ENCODE measurements around the gene RASA2.
A peak's percentile ranks its signal among the peaks of the same experiment; 100 is the strongest.
"Not testable (repeated sequence)": the region's sequence is repeated elsewhere in the genome, so short reads cannot be mapped to it uniquely, and the experiment has no call there.

RASA2 gene

DNA sequence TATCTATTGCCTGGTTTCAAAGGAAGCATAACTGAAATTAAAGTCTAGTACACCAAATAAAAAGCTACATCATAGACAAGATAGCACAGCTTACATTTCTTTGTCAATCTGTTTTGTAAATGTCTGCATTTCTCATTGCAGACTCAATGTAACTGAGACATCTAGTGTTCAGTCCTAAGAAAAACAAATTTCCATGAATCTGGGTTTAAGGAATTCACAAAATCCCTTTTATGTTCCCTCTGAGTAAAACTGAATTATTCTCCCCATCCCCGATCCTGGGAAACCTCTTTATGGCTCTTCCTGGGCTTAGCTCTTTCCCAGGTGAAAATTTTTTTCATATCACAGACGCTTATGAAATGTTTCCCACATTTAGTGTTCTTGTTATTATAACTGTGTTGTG lies 21.6 kb upstream of the RASA2 start:
- in situ Hi-C loops (cut with HindIII; ENCODE audit: low sequenced_read_pairs): no loop called here
- TF ChIP-seq, protein P1, sequence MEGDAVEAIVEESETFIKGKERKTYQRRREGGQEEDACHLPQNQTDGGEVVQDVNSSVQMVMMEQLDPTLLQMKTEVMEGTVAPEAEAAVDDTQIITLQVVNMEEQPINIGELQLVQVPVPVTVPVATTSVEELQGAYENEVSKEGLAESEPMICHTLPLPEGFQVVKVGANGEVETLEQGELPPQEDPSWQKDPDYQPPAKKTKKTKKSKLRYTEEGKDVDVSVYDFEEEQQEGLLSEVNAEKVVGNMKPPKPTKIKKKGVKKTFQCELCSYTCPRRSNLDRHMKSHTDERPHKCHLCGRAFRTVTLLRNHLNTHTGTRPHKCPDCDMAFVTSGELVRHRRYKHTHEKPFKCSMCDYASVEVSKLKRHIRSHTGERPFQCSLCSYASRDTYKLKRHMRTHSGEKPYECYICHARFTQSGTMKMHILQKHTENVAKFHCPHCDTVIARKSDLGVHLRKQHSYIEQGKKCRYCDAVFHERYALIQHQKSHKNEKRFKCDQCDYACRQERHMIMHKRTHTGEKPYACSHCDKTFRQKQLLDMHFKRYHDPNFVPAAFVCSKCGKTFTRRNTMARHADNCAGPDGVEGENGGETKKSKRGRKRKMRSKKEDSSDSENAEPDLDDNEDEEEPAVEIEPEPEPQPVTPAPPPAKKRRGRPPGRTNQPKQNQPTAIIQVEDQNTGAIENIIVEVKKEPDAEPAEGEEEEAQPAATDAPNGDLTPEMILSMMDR (IDR thresholded peaks at IDR 0.05; ENCODE audit: low read depth, low read length, missing control alignments): peak; percentile 8

DNA sequence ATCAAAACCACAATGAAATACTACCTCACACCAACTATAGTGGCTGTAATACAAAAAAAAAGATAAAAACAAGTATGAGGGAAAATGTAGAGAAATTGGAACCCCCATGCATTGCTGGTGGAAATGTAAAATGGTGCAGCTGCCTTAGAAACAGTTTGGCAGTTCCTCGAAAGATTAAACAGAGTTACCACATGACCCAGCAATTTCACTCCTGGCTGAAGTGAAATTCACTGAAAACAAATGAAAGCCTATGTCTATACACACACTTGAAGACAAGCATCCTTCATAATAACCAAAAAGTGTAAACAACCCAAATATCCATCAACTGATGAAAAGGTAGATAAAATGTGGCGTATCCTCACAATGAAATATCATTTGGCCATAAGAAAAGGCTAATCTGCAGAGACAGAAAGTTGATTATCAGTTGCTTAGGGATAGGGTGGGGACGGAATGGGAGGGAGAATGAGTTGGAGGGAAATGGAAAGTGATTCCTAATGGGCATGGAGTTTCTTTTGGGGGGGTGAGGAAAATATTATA lies 20.1 kb upstream of the RASA2 start:
- DNase-seq (ENCODE audit: low read depth): no peak
- no peak overlapping the region for H3K4me3 ChIP-seq (ENCODE audit: low read depth, low read length)
- TF ChIP-seq, protein P1 (IDR thresholded peaks at IDR 0.05; ENCODE audit: low read depth, low read length, missing control alignments): no peak
- in situ Hi-C loops (cut with HindIII; ENCODE audit: low sequenced_read_pairs): no loop called here

More for the DNA sequence above, 21.6 kb upstream of the RASA2 start:
- no peak overlapping the region for H3K4me3 ChIP-seq (ENCODE audit: low read depth, low read length)
- DNase-seq (ENCODE audit: low read depth): no peak

DNA sequence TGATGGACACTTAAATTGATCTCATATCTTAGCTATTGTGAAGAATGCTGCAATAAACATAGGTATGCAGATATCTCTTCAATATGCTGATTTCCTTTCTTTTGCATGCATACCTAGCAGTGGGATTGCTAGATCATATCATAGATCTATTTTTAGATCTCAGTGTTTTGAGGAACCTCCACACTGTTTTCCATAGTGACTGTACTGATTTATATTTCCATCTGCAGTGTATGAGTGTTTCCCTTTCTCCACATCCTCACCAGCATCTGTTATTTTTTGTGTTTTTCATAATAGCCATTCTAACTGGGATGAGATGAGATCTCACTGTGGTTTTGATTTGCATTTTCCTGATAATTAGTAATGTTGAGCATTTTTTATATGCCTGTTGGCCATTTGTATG lies 17.1 kb upstream of the RASA2 start:
- no peak overlapping the region for H3K4me3 ChIP-seq (ENCODE audit: low read depth, low read length)
- TF ChIP-seq, protein P1 (IDR thresholded peaks at IDR 0.05; ENCODE audit: low read depth, low read length, missing control alignments): no peak
- in situ Hi-C loops (cut with HindIII; ENCODE audit: low sequenced_read_pairs): no loop called here
- DNase-seq (ENCODE audit: low read depth): no peak

DNA sequence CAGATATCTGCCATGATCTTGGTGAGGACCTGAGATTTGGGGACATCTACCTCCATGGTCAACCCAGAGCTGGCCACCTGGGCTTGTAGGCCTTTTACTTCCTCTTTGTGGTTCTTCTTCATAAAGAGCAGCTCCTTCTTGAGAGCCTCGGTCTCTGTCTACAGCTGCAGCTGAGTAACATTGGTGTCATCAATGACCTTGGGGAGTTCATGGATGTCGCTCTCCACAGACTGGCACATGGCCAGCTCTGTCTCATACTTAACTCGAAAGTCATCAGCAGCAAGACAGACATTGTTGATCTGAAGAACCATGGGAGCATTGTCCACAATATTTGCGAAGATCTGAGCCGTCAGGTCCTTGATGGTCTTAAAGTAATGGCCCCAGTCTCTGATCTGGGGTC lies 15.7 kb upstream of the RASA2 start:
- TF ChIP-seq, protein P1 (IDR thresholded peaks at IDR 0.05; ENCODE audit: low read depth, low read length, missing control alignments): no peak
- no peak for DNase-seq (ENCODE audit: low read depth)
- in situ Hi-C loops (cut with HindIII; ENCODE audit: low sequenced_read_pairs): no loop called here
- H3K4me3 ChIP-seq (ENCODE audit: low read depth, low read length): no peak overlapping the region

DNA sequence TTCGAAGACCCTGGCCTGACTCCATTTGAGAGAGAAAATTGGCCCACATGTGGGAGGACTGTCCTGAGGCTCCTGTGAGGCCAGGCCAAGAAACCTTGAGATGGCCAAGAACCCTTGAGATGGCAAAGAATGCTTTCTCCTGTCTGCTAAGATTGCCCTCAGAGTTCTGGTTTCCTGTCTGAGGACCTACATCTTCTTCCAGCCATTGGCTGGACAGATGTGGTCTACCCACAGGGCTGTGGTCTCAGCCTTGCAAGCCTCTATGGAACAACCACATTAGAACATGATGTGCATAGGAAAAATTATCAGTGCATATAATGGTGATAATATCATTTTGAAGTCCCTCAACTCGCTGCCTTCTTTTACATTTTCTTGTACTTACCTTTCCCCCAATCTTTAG lies 10.8 kb upstream of the RASA2 start:
- DNase-seq (ENCODE audit: low read depth): no peak
- in situ Hi-C loops (cut with HindIII; ENCODE audit: low sequenced_read_pairs): no loop called here
- H3K4me3 ChIP-seq (ENCODE audit: low read depth, low read length): no peak overlapping the region
- TF ChIP-seq, protein P1 (IDR thresholded peaks at IDR 0.05; ENCODE audit: low read depth, low read length, missing control alignments): no peak

DNA sequence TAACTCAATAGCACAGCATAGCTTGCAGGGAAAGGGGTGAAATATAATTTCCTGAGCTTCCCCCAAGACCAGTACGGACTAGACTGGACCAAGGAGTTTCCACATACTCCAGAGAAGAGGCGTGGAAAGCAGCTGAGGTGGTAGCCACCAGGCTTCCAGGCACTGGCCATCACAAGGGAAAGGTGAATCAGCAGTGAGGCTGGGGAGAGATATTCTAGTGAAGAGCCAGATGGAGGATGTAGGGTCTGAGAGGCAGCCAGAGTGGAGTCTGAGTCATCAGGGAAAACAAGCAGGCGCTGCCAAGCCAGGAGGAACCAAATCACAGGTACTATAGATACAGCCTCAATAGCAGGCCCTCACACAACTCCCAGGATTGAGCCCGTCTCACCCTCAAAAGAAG lies 9.6 kb upstream of the RASA2 start:
- no peak overlapping the region for H3K4me3 ChIP-seq (ENCODE audit: low read depth, low read length)
- peak; percentile 67 for DNase-seq (ENCODE audit: low read depth)
- TF ChIP-seq, protein P1 (IDR thresholded peaks at IDR 0.05; ENCODE audit: low read depth, low read length, missing control alignments): no peak
- in situ Hi-C loops (cut with HindIII; ENCODE audit: low sequenced_read_pairs): no loop called here

DNA sequence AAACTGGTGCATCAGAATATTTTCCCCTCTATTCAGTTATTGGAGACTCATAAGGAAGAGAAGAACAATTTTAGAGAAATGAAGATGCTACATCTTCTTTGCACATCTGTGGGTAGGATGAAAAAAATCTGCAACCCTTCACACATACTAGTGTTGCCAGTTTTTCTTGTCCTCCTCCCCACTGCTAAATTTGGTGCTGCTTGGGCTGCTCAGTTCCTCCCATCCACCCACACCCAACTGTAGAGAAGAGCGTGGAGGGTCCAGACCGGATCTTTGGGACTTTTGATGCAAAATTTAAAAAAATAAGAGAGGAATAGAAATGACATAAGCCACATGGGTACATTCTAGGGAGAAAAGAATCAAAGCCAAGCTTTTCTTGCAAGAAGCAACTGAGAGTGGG lies 8.7 kb upstream of the RASA2 start:
- TF ChIP-seq, protein P1 (IDR thresholded peaks at IDR 0.05; ENCODE audit: low read depth, low read length, missing control alignments): no peak
- no peak overlapping the region for H3K4me3 ChIP-seq (ENCODE audit: low read depth, low read length)
- DNase-seq (ENCODE audit: low read depth): no peak
- in situ Hi-C loops (cut with HindIII; ENCODE audit: low sequenced_read_pairs): no loop called here

DNA sequence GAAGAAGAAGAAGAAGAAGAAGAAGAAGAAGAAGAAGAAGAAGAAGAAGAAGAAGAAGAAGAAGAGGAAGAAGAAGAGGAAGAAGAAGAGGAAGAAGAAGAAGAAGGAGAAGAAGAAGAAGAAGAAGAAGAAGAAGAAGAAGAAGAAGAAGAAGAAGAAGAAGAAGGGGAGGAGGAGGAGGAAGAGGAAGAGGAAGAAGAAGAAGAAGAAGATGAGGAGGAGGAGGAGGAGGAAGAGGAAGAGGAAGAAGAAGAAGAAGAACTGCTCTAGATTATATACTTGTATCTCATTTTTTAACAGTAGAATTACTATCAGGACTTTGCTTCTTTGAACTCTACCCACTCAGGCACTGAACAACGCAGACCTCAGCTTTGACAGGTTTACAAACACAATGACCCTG lies 8.0 kb upstream of the RASA2 start:
- H3K4me3 ChIP-seq (ENCODE audit: low read depth, low read length); in situ Hi-C loops (cut with HindIII; ENCODE audit: low sequenced_read_pairs); DNase-seq (ENCODE audit: low read depth): not testable (repeated sequence)

Measured in astrocyte of the cerebellum (primary cell).